ENCODE results near the gene XPNPEP2.

- TF ChIP-seq POLR2A (IDR thresholded peaks at IDR 0.05) (no peak), CTCF (IDR thresholded peaks at IDR 0.05) (no peak)
These were observed 49.0 kb upstream of the XPNPEP2 start for GRCh38 chrX:129689796-129690195.
